Measurements from ENCODE around the gene CLDN9.

Gene CLDN9

GRCh38 chr16:3054965-3055733, 42.4 kb downstream of the CLDN9 start:
- TF ChIP-seq POLR2AphosphoS5 (IDR thresholded peaks at IDR 0.05; ENCODE audit: low read depth, low read length) (no peak), REST (IDR thresholded peaks at IDR 0.05; ENCODE audit: insufficient read depth in 1 of 2, low read depth in 2 of 2, low read length in 2 of 2) (no peak), TAF1 (IDR thresholded peaks at IDR 0.05; ENCODE audit: borderline replicate concordance, insufficient read depth, low read length) (no peak), FOXP2 (optimal IDR thresholded peaks at IDR 0.05; ENCODE audit: borderline replicate concordance, extremely low read depth, extremely low read length, insufficient read depth) (no peak), SIN3A (IDR thresholded peaks at IDR 0.05; ENCODE audit: borderline replicate concordance, insufficient read depth, low read length) (no peak)

- TF ChIP-seq TAF1 (IDR thresholded peaks at IDR 0.05; ENCODE audit: borderline replicate concordance, insufficient read depth, low read length) (no peak), REST (IDR thresholded peaks at IDR 0.05; ENCODE audit: insufficient read depth in 1 of 2, low read depth in 2 of 2, low read length in 2 of 2) (no peak), POLR2AphosphoS5 (IDR thresholded peaks at IDR 0.05; ENCODE audit: low read depth, low read length) (no peak), FOXP2 (optimal IDR thresholded peaks at IDR 0.05; ENCODE audit: borderline replicate concordance, extremely low read depth, extremely low read length, insufficient read depth) (no peak), SIN3A (IDR thresholded peaks at IDR 0.05; ENCODE audit: borderline replicate concordance, insufficient read depth, low read length) (no peak)
These were observed 43.8 kb downstream of the CLDN9 start for GRCh38 chr16:3056336-3057180.

GRCh38 chr16:3057181-3058138, 44.7 kb downstream of the CLDN9 start:
- TF ChIP-seq REST (IDR thresholded peaks at IDR 0.05; ENCODE audit: insufficient read depth in 1 of 2, low read depth in 2 of 2, low read length in 2 of 2) (no peak), POLR2AphosphoS5 (IDR thresholded peaks at IDR 0.05; ENCODE audit: low read depth, low read length) (no peak), SIN3A (IDR thresholded peaks at IDR 0.05; ENCODE audit: borderline replicate concordance, insufficient read depth, low read length) (no peak)

- TF ChIP-seq SIN3A (IDR thresholded peaks at IDR 0.05; ENCODE audit: borderline replicate concordance, insufficient read depth, low read length) (no peak), REST (IDR thresholded peaks at IDR 0.05; ENCODE audit: insufficient read depth in 1 of 2, low read depth in 2 of 2, low read length in 2 of 2) (no peak), FOXP2 (optimal IDR thresholded peaks at IDR 0.05; ENCODE audit: borderline replicate concordance, extremely low read depth, extremely low read length, insufficient read depth) (no peak), POLR2AphosphoS5 (IDR thresholded peaks at IDR 0.05; ENCODE audit: low read depth, low read length) (no peak), TAF1 (IDR thresholded peaks at IDR 0.05; ENCODE audit: borderline replicate concordance, insufficient read depth, low read length) (no peak)
These were observed 45.7 kb downstream of the CLDN9 start for GRCh38 chr16:3058139-3059030.

Data from PFSK-1 (cell line).